ENCODE results near the gene HNRNPC.

Gene HNRNPC

GRCh38 chr14:21248338-21248737 lies 20.9 kb downstream of the HNRNPC start:
- ATAC-seq (ENCODE audit: insufficient read depth, low read depth) (no peak), DNase-seq (no peak)
- Histone ChIP-seq H3K27me3 (ENCODE audit: insufficient read depth, low read length, poor library complexity) (no peaks in the 10 kb centered on the region), H3K9ac (ENCODE audit: low read depth, low read length) (no peak overlapping the region), H3K4me1 (ENCODE audit: insufficient read depth, low read length) (peaks cover 3% of the 10 kb centered on the region; the same call in 1 of the 2 replicates), H3K79me2 (ENCODE audit: insufficient read depth, low read length) (peaks cover 100% of the 10 kb centered on the region), H3K9me3 (ENCODE audit: insufficient read depth, low read length, severe bottlenecking) (no peaks in the 10 kb centered on the region), H3K4me3 (ENCODE audit: low read depth in 1 of 2, low read length in 2 of 2) (no peak overlapping the region), H3K36me3 (ENCODE audit: insufficient read depth, low read length) (peaks cover 98% of the 10 kb centered on the region), H3K4me2 (ENCODE audit: insufficient read depth, low read length) (no peak overlapping the region), H4K20me1 (ENCODE audit: insufficient read depth, low read length) (peaks cover 96% of the 10 kb centered on the region), H2AFZ (ENCODE audit: low read depth, low read length) (no peak overlapping the region), H3K27ac (ENCODE audit: low read length) (no peak overlapping the region)
- TF ChIP-seq CTCF (IDR thresholded peaks at IDR 0.05; ENCODE audit: borderline replicate concordance, extremely low read depth, low read length, poor library complexity, severe bottlenecking), result no peak
- TF ChIP-seq EZH2 (IDR thresholded peaks at IDR 0.05; ENCODE audit: borderline replicate concordance, low read depth, low read length, severe bottlenecking), result no peak

- DNase-seq (no peak), ATAC-seq (ENCODE audit: insufficient read depth, low read depth) (peak; percentile 15; the same call in 1 of the 3 replicates)
- no peak for TF ChIP-seq CTCF (IDR thresholded peaks at IDR 0.05; ENCODE audit: borderline replicate concordance, extremely low read depth, low read length, poor library complexity, severe bottlenecking)
- TF ChIP-seq EZH2 (IDR thresholded peaks at IDR 0.05; ENCODE audit: borderline replicate concordance, low read depth, low read length, severe bottlenecking), result no peak
- H3K9ac ChIP-seq (ENCODE audit: low read depth, low read length), result no peak overlapping the region
- H3K27ac ChIP-seq (ENCODE audit: low read length), result no peak overlapping the region
- peaks cover 7% of the 10 kb centered on the region; the same call in 1 of the 2 replicates for H3K4me1 ChIP-seq (ENCODE audit: insufficient read depth, low read length)
- peaks cover 98% of the 10 kb centered on the region for H4K20me1 ChIP-seq (ENCODE audit: insufficient read depth, low read length)
- peaks cover 94% of the 10 kb centered on the region for H3K36me3 ChIP-seq (ENCODE audit: insufficient read depth, low read length)
- H3K27me3 ChIP-seq (ENCODE audit: insufficient read depth, low read length, poor library complexity), result no peaks in the 10 kb centered on the region
- no peak overlapping the region for H3K4me3 ChIP-seq (ENCODE audit: low read depth in 1 of 2, low read length in 2 of 2)
- H2AFZ ChIP-seq (ENCODE audit: low read depth, low read length), result no peak overlapping the region
- no peaks in the 10 kb centered on the region for H3K9me3 ChIP-seq (ENCODE audit: insufficient read depth, low read length, severe bottlenecking)
- H3K79me2 ChIP-seq (ENCODE audit: insufficient read depth, low read length), result peaks cover 100% of the 10 kb centered on the region
- no peak overlapping the region for H3K4me2 ChIP-seq (ENCODE audit: insufficient read depth, low read length)
Measured at GRCh38 chr14:21245813-21246212, 23.4 kb downstream of the HNRNPC start.

- Histone ChIP-seq H3K27me3 (ENCODE audit: insufficient read depth, low read length, poor library complexity) (no peaks in the 10 kb centered on the region), H3K36me3 (ENCODE audit: insufficient read depth, low read length) (peaks cover 94% of the 10 kb centered on the region), H3K79me2 (ENCODE audit: insufficient read depth, low read length) (peaks cover 100% of the 10 kb centered on the region), H3K4me1 (ENCODE audit: insufficient read depth, low read length) (peaks cover 7% of the 10 kb centered on the region; the same call in 1 of the 2 replicates), H3K27ac (ENCODE audit: low read length) (no peak overlapping the region), H2AFZ (ENCODE audit: low read depth, low read length) (no peak overlapping the region), H3K4me3 (ENCODE audit: low read depth in 1 of 2, low read length in 2 of 2) (no peak overlapping the region), H3K4me2 (ENCODE audit: insufficient read depth, low read length) (no peak overlapping the region), H3K9ac (ENCODE audit: low read depth, low read length) (no peak overlapping the region), H4K20me1 (ENCODE audit: insufficient read depth, low read length) (peaks cover 98% of the 10 kb centered on the region), H3K9me3 (ENCODE audit: insufficient read depth, low read length, severe bottlenecking) (no peaks in the 10 kb centered on the region)
- TF ChIP-seq CTCF (IDR thresholded peaks at IDR 0.05; ENCODE audit: borderline replicate concordance, extremely low read depth, low read length, poor library complexity, severe bottlenecking) (no peak), EZH2 (IDR thresholded peaks at IDR 0.05; ENCODE audit: borderline replicate concordance, low read depth, low read length, severe bottlenecking) (no peak)
- DNase-seq, result no peak
- ATAC-seq (ENCODE audit: insufficient read depth, low read depth), result no peak
Measured at GRCh38 chr14:21244544-21244943, 24.7 kb downstream of the HNRNPC start.

All from DND-41 (cell line).